GM18868 (cell line): ENCODE measurements around the gene SLC9A3.

Experiments
- ATAC-seq: cut with Tn5 transposase; IDR thresholded peaks from one replicate; pipeline ENCODE4 v1.9.1; 2021; ENCODE audit warnings: mild to moderate bottlenecking, moderate library complexity; ENCODE audit not compliant: unreplicated experiment

SLC9A3 gene

DNA sequence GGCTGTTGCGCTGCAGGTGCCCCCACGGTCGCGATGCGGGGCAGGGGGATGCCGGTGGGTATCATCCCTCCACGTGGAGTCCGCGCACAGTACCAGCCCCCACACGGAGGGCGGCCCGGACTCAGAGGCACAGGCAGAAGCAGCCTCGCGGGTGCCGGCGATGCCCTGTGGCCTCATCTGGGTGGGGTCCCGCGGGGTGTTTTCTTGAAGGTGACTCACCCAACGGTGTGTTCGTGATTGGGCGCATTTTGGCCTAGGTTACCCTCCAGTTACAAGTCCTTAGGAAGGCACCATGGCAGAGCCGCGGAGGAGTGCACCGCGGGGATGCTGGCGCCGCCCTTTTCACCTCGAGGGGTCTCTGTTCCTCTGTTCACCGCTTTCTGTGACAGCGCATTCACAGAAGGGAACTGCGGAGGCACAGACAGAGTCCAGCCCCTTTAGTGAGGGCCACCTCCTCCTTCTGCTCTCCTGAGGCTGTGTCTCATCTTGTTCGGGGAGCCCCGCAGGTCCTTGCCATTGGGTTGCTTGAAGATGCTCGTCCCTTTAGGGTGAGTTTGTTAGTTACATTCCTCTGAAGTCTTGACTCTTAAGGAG, 102.9 kb downstream of the SLC9A3 start:
- no peak for ATAC-seq

DNA sequence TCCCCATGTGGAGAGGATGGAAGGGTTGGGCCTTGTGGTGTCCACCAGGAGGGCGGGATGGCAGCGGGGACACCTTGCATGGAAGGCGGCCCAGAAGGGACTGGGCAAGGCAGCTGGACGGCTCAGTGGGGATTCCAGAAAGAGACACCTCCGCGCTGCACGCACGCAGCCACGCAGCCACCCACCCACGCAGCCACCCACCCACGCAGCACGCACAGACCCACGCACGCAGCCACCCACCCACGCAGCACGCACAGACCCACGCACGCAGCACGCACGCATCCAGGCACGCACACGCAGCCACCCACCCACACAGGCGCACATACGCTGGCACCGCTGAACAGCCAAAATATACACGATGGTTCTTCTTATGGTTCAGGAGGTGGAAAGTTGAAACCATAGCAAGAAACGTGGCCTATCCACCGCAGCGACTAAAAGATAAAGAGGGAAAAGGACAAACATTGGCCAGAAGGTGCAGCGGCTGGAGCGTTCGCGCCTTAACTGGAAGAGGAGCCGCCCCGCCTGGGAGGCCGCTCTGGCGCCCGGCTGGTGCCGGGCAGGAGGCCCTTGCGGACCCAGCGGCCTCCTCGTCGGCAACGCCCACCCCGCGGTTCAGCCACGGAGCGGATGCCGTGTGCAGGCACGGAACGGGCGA, 103.5 kb downstream of the SLC9A3 start:
- ATAC-seq = no peak
